ENCODE data around the gene MCOLN2. TPM values are rescaled to one million over a fixed set of nuclear protein-coding genes. Genes with fewer than 3 reads are reported as not detected.

The MCOLN2 gene
- total RNA-seq, 2 experiments from 2014 or later: 104 to 188 TPM

- no peaks in the 10 kb centered on the region for H3K79me2 ChIP-seq (ENCODE audit: insufficient read depth, low read depth, low read length)
- no peaks in the 10 kb centered on the region for H4K20me1 ChIP-seq (ENCODE audit: insufficient read depth, low read length)
- H3K4me1 ChIP-seq (ENCODE audit: insufficient read depth, low read length, poor library complexity, severe bottlenecking): no peaks in the 10 kb centered on the region
- BruUV-seq (replicated peaks): no TSS peak
- TF ChIP-seq CTCF (conservative IDR thresholded peaks at IDR 0.05; ENCODE audit: low read length) (no peak), EZH2phosphoT487 (IDR thresholded peaks at IDR 0.05; ENCODE audit: borderline replicate concordance, low read depth, low read length) (no peak)
- no peak overlapping the region for H3K4me2 ChIP-seq (ENCODE audit: low read length)
- H3K27ac ChIP-seq (ENCODE audit: low read depth, low read length, poor library complexity, severe bottlenecking): no peak overlapping the region
- H3K9me2 ChIP-seq (ENCODE audit: insufficient read depth, low read length): no peaks in the 10 kb centered on the region
- no peak overlapping the region for H3K4me3 ChIP-seq (ENCODE audit: low read depth, low read length, poor library complexity, severe bottlenecking)
- POLR2A ChIA-PET: no interaction called here
- intact Hi-C loops (cut with micrococcal nuclease; ENCODE audit: unreplicated experiment): no loop called here
- CTCF ChIA-PET (ENCODE audit: unreplicated experiment): no interaction called here
- H2AFZ ChIP-seq (ENCODE audit: low read length): no peak overlapping the region
- H3K9me3 ChIP-seq (ENCODE audit: low read length): no peaks in the 10 kb centered on the region
- no peak for DNase-seq (ENCODE audit: low spot score)
- H3K36me3 ChIP-seq (ENCODE audit: insufficient read depth, low read length): no peaks in the 10 kb centered on the region
Measured at GRCh38 chr1:84916897-84917296, 80.0 kb downstream of the MCOLN2 start.

- no peak overlapping the region for H3K27ac ChIP-seq (ENCODE audit: low read depth, low read length, poor library complexity, severe bottlenecking)
- CTCF ChIA-PET (ENCODE audit: unreplicated experiment): no interaction called here
Measured at GRCh38 chr1:84913555-84913892, 83.4 kb downstream of the MCOLN2 start.

More at GRCh38 chr1:84913555-84913892, 83.4 kb downstream of the MCOLN2 start:
- no peak overlapping the region for H3K4me3 ChIP-seq (ENCODE audit: low read depth, low read length, poor library complexity, severe bottlenecking)
- intact Hi-C loops (cut with micrococcal nuclease; ENCODE audit: unreplicated experiment): no loop called here
- no peak for DNase-seq (ENCODE audit: low spot score)
- no peak overlapping the region for H2AFZ ChIP-seq (ENCODE audit: low read length)
- no peaks in the 10 kb centered on the region for H3K36me3 ChIP-seq (ENCODE audit: insufficient read depth, low read length)
- H3K9me3 ChIP-seq (ENCODE audit: low read length): no peaks in the 10 kb centered on the region
- TF ChIP-seq EZH2phosphoT487 (IDR thresholded peaks at IDR 0.05; ENCODE audit: borderline replicate concordance, low read depth, low read length): no peak
- no peak for TF ChIP-seq CTCF (conservative IDR thresholded peaks at IDR 0.05; ENCODE audit: low read length)
- POLR2A ChIA-PET: interaction anchor here (1.6 kb wide), 1 partner anchor 16 kb away, joined by 4 read pairs; no protein-coding TSS in a partner anchor
- no peaks in the 10 kb centered on the region for H3K4me1 ChIP-seq (ENCODE audit: insufficient read depth, low read length, poor library complexity, severe bottlenecking)
- no TSS peak for BruUV-seq (replicated peaks)
- no peaks in the 10 kb centered on the region for H3K9me2 ChIP-seq (ENCODE audit: insufficient read depth, low read length)
- no peaks in the 10 kb centered on the region for H3K79me2 ChIP-seq (ENCODE audit: insufficient read depth, low read depth, low read length)
- no peak overlapping the region for H3K4me2 ChIP-seq (ENCODE audit: low read length)
- H4K20me1 ChIP-seq (ENCODE audit: insufficient read depth, low read length): no peaks in the 10 kb centered on the region
